ENCODE data around the gene ZNF878.
"Not testable (repeated sequence)": the region's sequence is repeated elsewhere in the genome, so short reads cannot be mapped to it uniquely, and the experiment has no call there.

The ZNF878 gene

DNA sequence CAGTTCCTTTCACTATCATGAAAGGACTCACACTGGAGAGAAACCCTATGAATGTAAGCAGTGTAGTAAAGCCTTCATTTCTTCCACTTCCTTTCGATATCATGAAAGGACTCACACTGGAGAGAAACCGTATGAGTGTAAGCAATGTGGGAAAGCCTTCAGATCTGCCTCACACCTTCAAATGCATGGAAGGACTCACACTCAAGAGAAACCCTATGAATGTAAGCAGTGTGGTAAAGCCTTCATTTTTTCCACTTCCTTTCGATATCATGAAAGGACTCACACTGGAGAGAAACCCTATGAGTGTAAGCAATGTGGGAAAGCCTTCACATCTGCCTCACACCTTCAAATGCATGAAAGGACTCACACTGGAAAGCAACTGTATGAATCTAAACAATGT, 23.6 kb upstream of the ZNF878 start:
- not testable (repeated sequence) for H3K27ac ChIP-seq (ENCODE audit: low read depth, low read length, severe bottlenecking); H3K4me3 ChIP-seq (ENCODE audit: extremely low read depth, insufficient read depth, low read length, poor library complexity, severe bottlenecking); H3K4me1 ChIP-seq (ENCODE audit: control insufficient read depth, insufficient read depth, low read length, poor library complexity, severe bottlenecking)
- WGBS, 2 experiments (ENCODE audit: insufficient coverage in 2 of 2): 83% methylated on average over 1 of the region's 3 CpGs; no CpG with 5 or more reads in 1 of the 2 experiments
- Histone ChIP-seq H3K9me3 (ENCODE audit: control insufficient read depth, low read length) (peaks cover 79% of the 10 kb centered on the region), H3K36me3 (ENCODE audit: control insufficient read depth, insufficient read depth, low read length) (peaks cover 63% of the 10 kb centered on the region)

DNA sequence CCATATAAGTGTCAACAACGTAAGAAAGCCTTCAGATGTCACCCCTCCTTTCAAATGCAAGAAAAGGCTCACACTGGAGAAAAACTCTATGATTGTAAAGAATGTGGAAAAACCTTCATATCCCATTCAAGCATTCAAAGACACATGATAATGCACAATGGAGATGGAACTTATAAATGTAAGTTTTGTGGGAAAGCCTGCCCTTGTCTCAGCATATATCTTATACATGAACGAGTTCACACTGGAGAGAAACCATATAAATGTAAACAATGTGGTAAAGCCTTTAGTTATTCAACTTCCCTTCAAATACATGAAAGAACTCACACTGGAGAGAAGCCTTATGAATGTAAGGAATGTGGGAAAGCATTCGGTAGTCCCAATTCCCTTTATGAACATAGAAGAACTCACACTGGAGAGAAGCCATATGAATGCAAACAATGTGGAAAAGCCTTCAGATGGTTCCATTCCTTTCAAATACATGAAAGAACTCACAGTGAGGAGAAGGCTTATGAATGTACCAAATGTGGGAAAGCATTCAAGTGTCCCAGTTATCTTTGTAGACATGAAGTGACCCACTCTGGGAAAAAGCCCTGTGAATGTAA, 22.9 kb upstream of the ZNF878 start:
- Histone ChIP-seq H3K4me3 (ENCODE audit: extremely low read depth, insufficient read depth, low read length, poor library complexity, severe bottlenecking) (no peak overlapping the region), H3K36me3 (ENCODE audit: control insufficient read depth, insufficient read depth, low read length) (peaks cover 63% of the 10 kb centered on the region), H3K27ac (ENCODE audit: low read depth, low read length, severe bottlenecking) (no peak overlapping the region), H3K9me3 (ENCODE audit: control insufficient read depth, low read length) (peaks cover 82% of the 10 kb centered on the region), H3K4me1 (ENCODE audit: control insufficient read depth, insufficient read depth, low read length, poor library complexity, severe bottlenecking) (no peaks in the 10 kb centered on the region)
- WGBS, 2 experiments (ENCODE audit: insufficient coverage in 2 of 2): no CpG with 5 or more reads among the region's 3 CpGs

DNA sequence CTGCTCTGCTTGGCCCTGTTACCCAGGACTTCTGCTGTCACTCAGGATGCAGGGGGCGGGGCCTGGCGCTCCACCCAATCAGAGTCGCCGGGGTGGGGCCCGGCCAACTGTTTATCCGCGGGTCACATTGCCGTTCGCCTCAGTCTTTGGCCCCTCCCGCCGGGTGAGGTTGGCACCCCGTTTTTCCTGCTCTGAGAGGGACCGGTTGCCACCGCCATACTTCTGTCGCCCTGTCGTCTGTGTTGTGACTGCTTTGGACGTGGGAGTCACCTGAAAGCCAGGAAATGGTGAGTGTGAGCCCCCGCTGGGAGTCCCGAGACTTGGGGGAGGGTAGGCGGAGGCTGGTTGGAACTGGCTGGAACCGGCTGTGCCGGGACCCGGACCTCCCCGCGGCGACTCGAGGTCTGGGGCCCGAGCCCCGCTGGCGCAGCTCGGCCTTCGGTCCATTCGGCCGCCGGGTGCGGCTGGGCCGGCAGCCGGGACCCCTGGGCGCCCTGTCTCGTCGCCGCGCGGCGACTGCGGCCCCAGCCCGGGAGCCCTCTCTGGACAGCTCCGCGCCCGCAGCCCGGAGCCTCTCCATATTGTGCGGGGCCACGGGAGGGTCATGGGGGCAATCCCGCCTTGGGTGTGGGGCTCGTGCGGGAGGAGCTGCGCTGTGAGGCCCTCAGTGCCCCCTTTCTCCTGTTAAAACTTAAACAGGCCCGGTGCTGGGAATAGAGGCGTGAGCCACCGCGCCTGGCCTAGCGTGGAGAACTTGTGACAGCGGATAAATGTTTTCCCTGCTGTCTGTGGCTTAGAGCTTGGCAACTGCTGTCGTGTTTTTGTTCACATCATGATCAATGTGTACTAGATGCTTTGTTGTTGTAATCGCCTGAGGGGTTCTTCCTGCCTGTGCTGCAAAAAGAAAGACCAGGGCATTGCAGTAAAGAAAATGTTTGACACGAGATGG, 12.1 kb upstream of the ZNF878 start, which contains the start of gene ZNF844:
Gene ZNF844, plus strand, starts transcription at position 142 of the 949 bp plus-strand sequence. Its CDS starts 143 bp downstream, at position 285.
- peaks cover 26% of the 10 kb centered on the region for H3K9me3 ChIP-seq (ENCODE audit: control insufficient read depth, low read length)
- H3K4me1 ChIP-seq (ENCODE audit: control insufficient read depth, insufficient read depth, low read length, poor library complexity, severe bottlenecking): no peaks in the 10 kb centered on the region
- WGBS, 2 experiments (ENCODE audit: insufficient coverage in 2 of 2): 11 to 12% methylated on average over 57 to 61 of the region's 66 CpGs
- H3K27ac ChIP-seq (ENCODE audit: low read depth, low read length, severe bottlenecking): peak within 1 kb of the TSS; percentile 82
- H3K36me3 ChIP-seq (ENCODE audit: control insufficient read depth, insufficient read depth, low read length): peaks cover 7% of the 10 kb centered on the region
- H3K4me3 ChIP-seq (ENCODE audit: extremely low read depth, insufficient read depth, low read length, poor library complexity, severe bottlenecking): peak within 1 kb of the TSS; percentile 67

DNA sequence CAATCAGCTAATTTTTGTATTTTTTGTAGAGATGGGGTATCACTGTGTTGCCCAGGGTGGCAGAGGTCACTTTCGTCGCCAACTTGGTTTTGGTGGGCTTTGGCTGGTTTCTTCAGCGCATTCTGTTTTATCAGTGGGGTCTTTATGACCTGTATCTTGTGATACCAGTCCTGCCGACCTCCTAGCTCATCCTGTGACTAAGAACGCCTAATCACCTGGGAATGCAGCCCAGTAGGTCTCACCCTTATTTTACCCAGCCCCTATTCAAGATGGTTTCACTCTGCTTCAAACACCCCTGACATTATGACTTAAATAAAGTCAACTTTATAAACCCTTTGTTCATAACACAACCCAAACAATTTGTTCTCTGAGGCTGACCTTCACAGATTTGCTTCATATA, 3.0 kb upstream of the ZNF878 start:
- H3K4me3 ChIP-seq (ENCODE audit: extremely low read depth, insufficient read depth, low read length, poor library complexity, severe bottlenecking): no peak overlapping the region
- H3K27ac ChIP-seq (ENCODE audit: low read depth, low read length, severe bottlenecking): no peak overlapping the region
- H3K4me1 ChIP-seq (ENCODE audit: control insufficient read depth, insufficient read depth, low read length, poor library complexity, severe bottlenecking): no peaks in the 10 kb centered on the region
- H3K9me3 ChIP-seq (ENCODE audit: control insufficient read depth, low read length): peaks cover 11% of the 10 kb centered on the region
- 80 to 92% methylated on average over 4 to 5 of the region's 5 CpGs for WGBS, 2 experiments (ENCODE audit: insufficient coverage in 2 of 2)
- no peaks in the 10 kb centered on the region for H3K36me3 ChIP-seq (ENCODE audit: control insufficient read depth, insufficient read depth, low read length)

DNA sequence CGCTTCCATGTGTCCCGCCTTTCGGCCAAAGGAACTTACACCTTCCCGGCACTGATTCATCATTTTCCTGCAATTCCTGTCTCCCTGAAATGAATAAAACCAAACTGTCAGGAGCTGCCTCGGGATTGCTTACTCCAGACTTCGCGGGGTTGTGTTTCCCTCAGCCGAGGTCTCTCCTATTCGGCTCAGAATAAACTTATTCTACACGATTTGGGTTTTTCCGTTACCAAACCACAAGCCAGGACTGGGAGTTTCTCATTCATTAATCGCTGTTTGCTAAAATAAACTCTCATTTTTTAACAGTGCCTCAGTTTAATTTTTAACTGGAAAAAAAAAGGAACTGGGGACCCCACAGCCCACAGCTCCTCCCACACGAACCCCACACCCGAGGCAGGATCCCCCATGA, 667 bp downstream of the ZNF878 start:
- Histone ChIP-seq H3K36me3 (ENCODE audit: control insufficient read depth, insufficient read depth, low read length) (no peaks in the 10 kb centered on the region), H3K4me1 (ENCODE audit: control insufficient read depth, insufficient read depth, low read length, poor library complexity, severe bottlenecking) (no peaks in the 10 kb centered on the region), H3K27ac (ENCODE audit: low read depth, low read length, severe bottlenecking) (peak overlapping the region; percentile 69), H3K9me3 (ENCODE audit: control insufficient read depth, low read length) (peaks cover 7% of the 10 kb centered on the region), H3K4me3 (ENCODE audit: extremely low read depth, insufficient read depth, low read length, poor library complexity, severe bottlenecking) (peak overlapping the region; percentile 60)
- WGBS, 2 experiments (ENCODE audit: insufficient coverage in 2 of 2): 3 to 6% methylated on average over 11 to 12 of the region's 14 CpGs

DNA sequence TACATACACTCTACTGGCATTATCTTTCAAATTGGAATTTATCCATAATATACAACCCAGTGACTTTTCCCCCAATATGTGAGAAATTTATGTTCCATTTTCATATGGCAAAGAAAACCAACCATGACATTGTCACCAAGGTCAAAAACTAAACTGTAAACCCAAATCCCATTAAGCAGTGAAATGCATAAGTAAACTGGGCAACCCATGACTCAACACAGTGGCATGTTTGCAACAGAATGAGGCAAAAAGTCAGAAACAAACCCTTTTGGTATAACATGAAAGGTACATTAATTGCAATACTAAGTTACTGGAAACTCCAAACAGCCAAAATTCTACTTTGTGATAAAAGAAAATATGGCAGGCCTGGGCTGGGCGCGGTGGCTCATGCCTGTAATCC, 4.9 kb downstream of the ZNF878 start:
- WGBS, 2 experiments (ENCODE audit: insufficient coverage in 2 of 2): 92 to 100% methylated on average over 2 of the region's 2 CpGs
- Histone ChIP-seq H3K4me3 (ENCODE audit: extremely low read depth, insufficient read depth, low read length, poor library complexity, severe bottlenecking) (no peak overlapping the region), H3K9me3 (ENCODE audit: control insufficient read depth, low read length) (peaks cover 29% of the 10 kb centered on the region), H3K4me1 (ENCODE audit: control insufficient read depth, insufficient read depth, low read length, poor library complexity, severe bottlenecking) (no peaks in the 10 kb centered on the region), H3K36me3 (ENCODE audit: control insufficient read depth, insufficient read depth, low read length) (peaks cover 20% of the 10 kb centered on the region), H3K27ac (ENCODE audit: low read depth, low read length, severe bottlenecking) (no peak overlapping the region)

DNA sequence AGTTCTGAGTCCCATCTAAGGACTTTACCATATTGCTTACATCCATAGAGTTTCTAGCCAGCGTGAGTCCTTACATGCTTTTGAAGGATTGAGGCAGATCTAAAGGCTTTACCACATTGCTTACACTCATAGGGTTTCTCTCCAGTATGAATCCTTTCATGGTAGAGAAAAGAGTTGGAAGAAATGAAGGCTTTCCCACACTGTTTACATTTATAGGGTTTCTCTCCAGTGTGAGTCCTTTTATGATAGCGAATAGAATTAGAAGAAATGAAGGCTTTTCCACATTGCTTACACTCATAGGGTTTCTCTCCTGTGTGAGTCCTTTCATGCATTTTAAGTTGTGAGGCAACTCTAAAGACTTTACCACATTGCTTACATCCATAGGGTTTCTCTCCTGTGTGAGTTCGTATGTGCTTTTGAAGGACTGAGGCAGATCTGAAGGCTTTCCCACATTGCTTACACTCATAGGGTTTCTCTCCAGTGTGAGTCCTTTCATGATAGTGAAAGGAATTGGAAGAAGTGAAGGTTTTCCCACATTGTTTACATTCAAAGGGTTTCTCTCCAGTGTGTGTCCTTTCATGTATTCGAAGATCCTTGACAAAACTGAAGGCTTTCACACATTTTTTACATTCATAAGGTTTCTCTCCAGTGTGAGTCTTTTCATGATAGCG, 8.9 kb downstream of the ZNF878 start:
- peaks cover 44% of the 10 kb centered on the region for H3K9me3 ChIP-seq (ENCODE audit: control insufficient read depth, low read length)
- no peaks in the 10 kb centered on the region for H3K4me1 ChIP-seq (ENCODE audit: control insufficient read depth, insufficient read depth, low read length, poor library complexity, severe bottlenecking)
- WGBS, 2 experiments (ENCODE audit: insufficient coverage in 2 of 2): 71 to 90% methylated on average over 1 to 2 of the region's 5 CpGs
- H3K4me3 ChIP-seq (ENCODE audit: extremely low read depth, insufficient read depth, low read length, poor library complexity, severe bottlenecking): no peak overlapping the region
- H3K27ac ChIP-seq (ENCODE audit: low read depth, low read length, severe bottlenecking): no peak overlapping the region
- H3K36me3 ChIP-seq (ENCODE audit: control insufficient read depth, insufficient read depth, low read length): peaks cover 25% of the 10 kb centered on the region

DNA sequence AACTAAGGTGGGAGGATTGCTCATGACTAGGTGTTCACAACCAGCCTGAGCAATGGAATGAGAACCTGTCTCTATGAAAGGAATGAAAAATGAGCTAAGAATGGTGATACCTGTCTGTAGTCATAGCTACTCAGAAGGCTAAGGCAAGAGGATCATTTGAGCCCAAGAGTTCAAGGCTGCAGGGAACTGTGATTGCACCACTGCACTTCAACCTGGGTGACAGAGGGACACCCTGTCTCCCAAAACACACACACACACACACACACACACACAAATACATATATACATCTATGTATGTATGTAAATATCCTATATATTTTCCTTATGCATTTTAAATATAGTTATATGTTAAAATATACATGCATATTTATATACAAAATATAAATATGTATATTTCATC, 9.9 kb downstream of the ZNF878 start:
- Histone ChIP-seq H3K27ac (ENCODE audit: low read depth, low read length, severe bottlenecking) (no peak overlapping the region), H3K4me3 (ENCODE audit: extremely low read depth, insufficient read depth, low read length, poor library complexity, severe bottlenecking) (no peak overlapping the region), H3K4me1 (ENCODE audit: control insufficient read depth, insufficient read depth, low read length, poor library complexity, severe bottlenecking) (no peaks in the 10 kb centered on the region), H3K36me3 (ENCODE audit: control insufficient read depth, insufficient read depth, low read length) (peaks cover 25% of the 10 kb centered on the region), H3K9me3 (ENCODE audit: control insufficient read depth, low read length) (peaks cover 44% of the 10 kb centered on the region)

DNA sequence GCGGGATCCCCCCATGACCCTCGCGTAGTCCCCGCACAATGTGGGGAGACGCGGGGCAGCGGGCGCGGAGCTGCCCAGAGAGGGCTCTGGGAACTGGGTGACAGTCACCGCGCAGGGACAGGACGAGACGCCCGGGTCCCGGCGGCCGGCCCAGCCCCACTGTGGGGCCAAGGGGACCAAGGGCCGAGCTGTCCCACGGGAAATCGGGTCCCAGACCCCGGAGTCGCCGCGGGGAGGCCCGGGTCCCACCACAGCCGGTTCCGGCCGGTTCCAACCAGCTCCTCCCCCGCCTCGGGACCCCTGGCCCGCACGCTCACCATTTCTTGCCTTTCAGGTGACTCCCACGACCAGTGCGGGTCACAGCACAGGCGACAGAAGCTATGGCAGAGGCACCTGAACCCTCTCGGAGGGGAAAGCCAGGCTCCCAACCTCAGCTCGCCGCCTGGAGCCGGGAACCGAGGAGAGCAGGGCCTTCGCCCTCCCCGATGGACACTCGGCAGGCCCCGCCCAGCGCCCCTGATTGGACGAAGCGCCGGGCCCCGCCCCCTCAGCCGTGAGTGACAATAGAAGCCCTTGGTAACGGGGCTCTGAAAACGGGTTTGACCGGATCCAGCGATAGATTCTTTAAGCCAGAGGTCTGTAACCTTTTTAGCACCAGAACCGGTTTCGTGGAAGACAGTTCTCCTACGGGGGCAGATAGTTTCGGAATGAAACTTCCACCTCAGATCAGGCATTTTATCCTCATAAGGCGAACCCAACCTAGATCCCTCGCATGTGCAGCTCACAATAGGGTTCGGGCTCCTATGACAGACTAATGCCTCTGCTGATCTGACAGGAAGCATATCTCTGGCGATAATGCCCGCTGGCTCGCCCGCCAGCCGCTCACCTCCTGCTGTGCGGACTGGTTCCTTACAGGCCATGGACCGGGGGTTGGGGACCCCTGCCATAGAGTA, 17.3 kb downstream of the ZNF878 start, which contains the start of gene ZNF433:
Gene ZNF433, minus strand, starts transcription at position 460 of the 953 bp plus-strand sequence. Its CDS starts 140 bp downstream, at position 320.
- 2% methylated on average over 48 to 57 of the region's 68 CpGs for WGBS, 2 experiments (ENCODE audit: insufficient coverage in 2 of 2)
- Histone ChIP-seq H3K9me3 (ENCODE audit: control insufficient read depth, low read length) (peaks cover 4% of the 10 kb centered on the region), H3K36me3 (ENCODE audit: control insufficient read depth, insufficient read depth, low read length) (peaks cover 1% of the 10 kb centered on the region), H3K4me1 (ENCODE audit: control insufficient read depth, insufficient read depth, low read length, poor library complexity, severe bottlenecking) (peaks cover 6% of the 10 kb centered on the region), H3K4me3 (ENCODE audit: extremely low read depth, insufficient read depth, low read length, poor library complexity, severe bottlenecking) (peak within 1 kb of the TSS; percentile 67), H3K27ac (ENCODE audit: low read depth, low read length, severe bottlenecking) (peak within 1 kb of the TSS; percentile 84)

DNA sequence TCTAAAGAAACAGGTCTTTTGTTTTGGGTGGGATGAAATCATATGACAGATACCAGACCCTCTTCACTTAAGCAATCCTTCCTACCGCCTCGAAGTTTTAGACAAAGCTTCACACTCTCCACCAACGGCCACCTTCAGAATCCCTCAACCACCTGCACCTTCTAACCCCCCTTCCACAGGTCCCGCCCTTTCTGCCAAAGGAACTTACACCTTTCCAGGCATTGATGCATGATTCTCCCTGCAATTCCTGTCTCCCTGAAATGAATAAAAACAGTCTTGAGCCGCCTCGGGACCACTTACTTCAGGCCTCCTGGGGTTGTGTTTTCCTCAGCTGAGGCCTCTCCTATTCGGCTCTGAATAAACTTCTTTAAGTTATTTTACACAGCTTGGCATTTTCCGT, 18.1 kb downstream of the ZNF878 start:
- no peak overlapping the region for H3K27ac ChIP-seq (ENCODE audit: low read depth, low read length, severe bottlenecking)
- H3K4me3 ChIP-seq (ENCODE audit: extremely low read depth, insufficient read depth, low read length, poor library complexity, severe bottlenecking): peak overlapping the region; percentile 67
- H3K9me3 ChIP-seq (ENCODE audit: control insufficient read depth, low read length): peaks cover 8% of the 10 kb centered on the region
- WGBS, 2 experiments (ENCODE audit: insufficient coverage in 2 of 2): 50 to 71% methylated on average over 5 to 6 of the region's 8 CpGs
- peaks cover 9% of the 10 kb centered on the region for H3K36me3 ChIP-seq (ENCODE audit: control insufficient read depth, insufficient read depth, low read length)
- peaks cover 6% of the 10 kb centered on the region for H3K4me1 ChIP-seq (ENCODE audit: control insufficient read depth, insufficient read depth, low read length, poor library complexity, severe bottlenecking)
